ENCODE results near the gene OR51E2.
A peak's percentile ranks its signal among the peaks of the same experiment; 100 is the strongest.
"Not testable (repeated sequence)": the region's sequence is repeated elsewhere in the genome, so short reads cannot be mapped to it uniquely, and the experiment has no call there.

Gene OR51E2

GRCh38 chr11:4697585-4697984, at the start of gene OR51E2:
Gene OR51E2 (minus strand): TSS chr11:4697853. CDS start chr11:4682711, 15,142 bp downstream.
- no peak for DNase-seq (ENCODE audit: low read depth)

GRCh38 chr11:4740735-4741134, 43.1 kb upstream of the OR51E2 start:
- no peak for DNase-seq (ENCODE audit: low read depth)

- no peak for DNase-seq (ENCODE audit: low read depth)
These were observed 29.5 kb upstream of the OR51E2 start for GRCh38 chr11:4727171-4727570.

DNA sequence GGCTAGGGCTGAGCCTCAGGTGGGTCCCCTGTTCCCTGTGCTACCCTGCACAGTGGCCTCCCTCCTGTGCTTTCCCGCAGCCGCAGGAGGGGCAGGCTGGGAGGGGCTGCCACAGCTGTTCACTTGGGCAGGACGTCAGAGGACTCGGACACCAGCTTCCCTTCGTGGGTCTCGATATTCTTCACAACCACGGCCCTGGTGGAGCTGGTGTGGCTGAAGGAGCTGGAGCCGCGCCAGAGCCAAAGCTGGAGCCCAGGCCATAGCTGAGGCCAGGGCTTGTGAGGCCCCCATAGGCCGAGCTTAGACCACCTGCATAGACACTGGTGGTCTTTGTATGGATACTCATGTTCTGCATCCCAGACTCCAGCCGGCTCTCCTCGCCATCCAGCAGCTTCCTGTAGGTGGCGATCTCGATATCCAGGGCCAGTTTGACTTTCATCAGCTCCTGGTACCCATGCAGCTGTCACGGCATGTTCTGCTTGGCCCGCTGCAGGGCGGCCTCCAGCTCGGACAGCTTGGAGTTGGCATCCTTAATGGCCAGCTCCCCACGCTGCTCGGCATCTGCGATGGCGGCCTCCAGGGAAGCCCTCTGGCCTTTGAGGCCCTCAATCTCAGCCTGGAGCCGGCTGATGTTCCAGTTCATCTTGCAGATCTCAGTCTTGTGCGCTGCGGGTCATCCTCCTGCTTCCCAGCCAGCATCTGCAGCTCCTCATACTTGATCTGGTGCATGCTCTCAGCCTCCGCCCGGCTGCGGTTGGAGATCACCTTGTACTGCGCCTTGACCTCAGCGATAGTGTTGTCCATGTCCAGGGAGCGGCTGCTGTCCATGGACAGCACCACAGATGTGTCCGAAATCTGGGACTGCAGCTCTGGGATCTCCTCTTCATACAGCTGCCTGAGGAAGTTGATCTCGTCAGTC, 25.2 kb upstream of the OR51E2 start:
- DNase-seq (ENCODE audit: low read depth), result not testable (repeated sequence)

DNA sequence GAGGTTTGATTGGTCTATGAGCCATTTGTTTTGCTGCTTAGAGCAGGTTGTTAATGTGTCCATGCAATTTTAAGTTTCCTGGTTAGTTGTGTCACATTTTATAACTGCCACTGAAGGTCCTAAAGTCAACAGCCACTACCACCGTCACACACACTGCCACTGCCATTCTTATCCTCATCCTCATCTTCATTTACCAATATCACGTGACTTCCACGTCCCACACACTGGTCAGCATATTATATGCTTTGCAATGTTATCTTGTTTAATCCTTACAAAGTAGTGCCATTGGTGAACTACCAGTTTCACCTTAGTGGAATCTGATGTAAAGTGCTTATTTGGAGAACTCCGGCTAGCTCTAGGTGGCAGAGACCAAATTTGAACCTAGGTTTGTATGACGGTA, 16.6 kb upstream of the OR51E2 start:
- no peak for DNase-seq (ENCODE audit: low read depth)

GRCh38 chr11:4713241-4713640, 15.6 kb upstream of the OR51E2 start:
- no peak for DNase-seq (ENCODE audit: low read depth)

- DNase-seq (ENCODE audit: low read depth), result no peak
These were observed 7.2 kb upstream of the OR51E2 start for GRCh38 chr11:4704790-4705334.

GRCh38 chr11:4704054-4704789, 6.6 kb upstream of the OR51E2 start, which contains the start of gene MMP26:
Gene MMP26 (plus strand): TSS chr11:4704784.
- DNase-seq (ENCODE audit: low read depth), result no peak

DNA sequence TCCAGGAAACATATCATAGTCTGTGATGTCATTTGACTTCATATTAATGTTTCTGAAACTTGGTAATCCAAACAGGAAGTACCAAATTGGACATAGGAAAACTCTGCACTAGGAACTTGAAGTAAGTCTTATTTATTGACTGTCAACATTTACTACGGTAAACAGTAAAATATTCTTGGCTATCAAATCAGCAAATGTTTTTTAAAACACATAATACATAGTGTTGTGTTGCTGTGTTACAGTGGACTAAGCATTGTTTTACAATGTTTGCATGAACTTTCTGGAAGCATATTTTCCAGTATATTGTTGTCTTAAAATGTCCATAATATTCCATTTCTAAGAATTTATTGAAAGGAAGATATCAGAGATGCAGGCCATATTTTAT, 2.8 kb upstream of the OR51E2 start:
- DNase-seq (ENCODE audit: low read depth), result no peak

GRCh38 chr11:4699697-4700435, 2.2 kb upstream of the OR51E2 start:
- DNase-seq (ENCODE audit: low read depth), result no peak

GRCh38 chr11:4695442-4695841, 2.2 kb downstream of the OR51E2 start:
- DNase-seq (ENCODE audit: low read depth), result no peak

DNA sequence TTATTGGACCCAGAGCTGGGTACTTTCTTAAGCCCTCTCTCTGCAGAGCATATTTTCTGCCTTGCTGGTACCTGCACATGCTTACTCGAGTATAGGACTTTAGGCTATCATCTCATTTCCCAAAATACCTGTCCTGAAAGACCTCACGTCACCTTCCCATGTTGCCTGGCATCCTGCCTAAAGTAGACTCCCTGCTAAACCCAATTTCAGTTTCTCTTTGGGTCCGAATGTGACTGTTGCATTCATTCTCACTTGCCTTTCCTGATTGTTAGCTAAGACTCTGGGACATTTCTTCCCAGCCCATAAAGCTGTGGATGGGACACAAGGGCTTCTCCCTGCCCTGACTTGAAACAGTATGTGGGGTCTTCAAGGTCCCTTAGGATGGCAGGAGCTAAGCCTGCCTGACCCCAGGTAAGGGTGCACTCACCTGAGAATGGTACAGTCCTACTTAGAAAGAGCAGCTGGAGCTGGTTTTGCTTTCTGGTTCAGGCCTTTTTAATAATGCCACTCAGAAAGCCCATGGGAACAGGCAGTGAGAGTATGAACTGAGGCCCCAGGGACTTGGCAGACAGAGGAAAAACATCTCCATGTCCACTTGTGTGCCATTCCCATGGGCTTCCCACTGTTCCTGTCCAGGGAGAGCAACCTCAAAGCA, 12.9 kb downstream of the OR51E2 start:
- no peak for DNase-seq (ENCODE audit: low read depth)

- DNase-seq (ENCODE audit: low read depth), result peak; percentile 29
These were observed 14.8 kb downstream of the OR51E2 start for GRCh38 chr11:4682623-4683419.

GRCh38 chr11:4680341-4680740, 17.3 kb downstream of the OR51E2 start:
- DNase-seq (ENCODE audit: low read depth), result no peak

GRCh38 chr11:4677948-4678347, 19.7 kb downstream of the OR51E2 start:
- DNase-seq (ENCODE audit: low read depth), result no peak

DNA sequence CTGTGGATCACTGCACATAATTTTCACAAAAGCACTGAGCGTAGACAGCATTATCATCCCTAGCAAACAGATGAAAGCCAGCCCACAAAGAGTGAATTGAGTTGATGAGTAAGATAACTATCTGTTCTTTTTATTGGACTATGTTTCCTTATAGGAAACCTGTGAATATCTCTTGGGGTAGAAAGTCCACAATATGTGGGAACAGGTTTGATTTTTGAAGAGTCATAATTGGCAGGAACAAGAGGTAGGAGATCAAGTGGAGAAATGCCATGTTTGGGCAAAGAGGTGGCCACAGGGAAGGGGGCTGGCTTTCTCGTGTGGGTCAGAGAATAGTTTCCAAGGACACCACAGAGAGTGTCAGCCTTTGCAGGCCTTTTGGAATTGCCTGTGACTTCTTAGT, 23.9 kb downstream of the OR51E2 start:
- no peak for DNase-seq (ENCODE audit: low read depth)

DNA sequence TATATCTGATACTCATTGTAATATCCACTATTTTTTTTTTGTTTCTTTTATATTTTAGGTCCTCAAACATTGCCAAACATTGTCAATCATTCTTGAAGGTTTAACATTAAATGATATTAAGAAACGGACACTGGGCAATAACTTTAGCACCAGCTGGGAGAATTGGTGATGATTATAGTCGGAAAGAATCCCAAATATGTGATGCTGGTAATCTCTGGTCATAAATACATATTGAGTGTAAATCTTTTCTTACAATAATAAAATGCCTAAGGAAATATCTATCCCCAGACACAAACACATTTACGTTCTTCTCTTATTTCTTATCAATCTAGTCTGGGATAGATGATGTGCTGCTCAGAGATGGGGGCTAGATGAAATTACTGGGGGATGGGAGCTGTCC, 25.2 kb downstream of the OR51E2 start:
- peak; percentile 37 for DNase-seq (ENCODE audit: low read depth)

GRCh38 chr11:4671741-4672140, 25.9 kb downstream of the OR51E2 start:
- no peak for DNase-seq (ENCODE audit: low read depth)

DNA sequence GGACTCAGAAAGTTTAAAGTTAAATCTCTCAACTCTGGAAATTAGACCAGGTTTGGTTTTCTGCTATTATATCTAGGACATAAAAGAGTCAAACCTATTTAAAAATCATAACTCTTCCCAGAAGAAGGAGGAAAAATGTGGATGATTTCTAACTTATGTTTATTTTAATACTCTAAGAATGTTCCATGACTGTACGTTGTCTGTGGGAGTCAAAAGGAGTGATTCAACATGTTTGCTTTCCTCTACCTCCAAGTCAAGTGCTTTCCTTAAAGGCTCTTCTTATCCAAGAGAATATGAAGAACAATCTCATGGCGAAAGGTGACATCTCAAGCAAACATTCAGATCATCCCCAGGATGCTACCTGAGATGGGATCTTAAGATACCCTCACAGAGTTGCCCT, 32.2 kb downstream of the OR51E2 start:
- no peak for DNase-seq (ENCODE audit: low read depth)

- DNase-seq (ENCODE audit: low read depth), result no peak
These were observed 32.9 kb downstream of the OR51E2 start for GRCh38 chr11:4664786-4665185.

DNA sequence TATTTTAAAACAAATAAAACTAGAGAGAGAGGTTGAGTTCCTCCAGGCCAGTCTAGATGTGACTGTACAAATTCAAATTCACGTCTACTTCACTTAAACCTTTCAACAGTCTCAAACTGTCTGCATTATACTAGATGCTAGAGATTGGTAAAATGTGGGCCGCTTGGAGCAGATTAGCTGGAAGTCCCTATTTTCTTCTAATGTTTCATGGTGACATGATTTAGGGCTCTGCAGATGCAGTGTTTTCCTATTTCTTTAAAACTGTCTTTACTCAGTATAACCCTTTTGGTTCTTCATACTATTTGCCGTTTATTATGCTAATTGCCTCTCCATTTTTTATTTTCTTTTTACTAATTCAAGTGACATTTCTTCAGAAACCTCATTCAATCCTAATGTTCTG, 33.5 kb downstream of the OR51E2 start:
- no peak for DNase-seq (ENCODE audit: low read depth)

All from HS-5 (cell line).